HG03571 (cell line): Measurements from ENCODE around the gene CIBAR2.
A peak's percentile ranks its signal among the peaks of the same experiment; 100 is the strongest.

Source experiments
- ATAC-seq: cut with Tn5 transposase; IDR thresholded peaks from one replicate; pipeline ENCODE4 v1.9.1; 2021; ENCODE audit not compliant: unreplicated experiment

CIBAR2 gene

DNA sequence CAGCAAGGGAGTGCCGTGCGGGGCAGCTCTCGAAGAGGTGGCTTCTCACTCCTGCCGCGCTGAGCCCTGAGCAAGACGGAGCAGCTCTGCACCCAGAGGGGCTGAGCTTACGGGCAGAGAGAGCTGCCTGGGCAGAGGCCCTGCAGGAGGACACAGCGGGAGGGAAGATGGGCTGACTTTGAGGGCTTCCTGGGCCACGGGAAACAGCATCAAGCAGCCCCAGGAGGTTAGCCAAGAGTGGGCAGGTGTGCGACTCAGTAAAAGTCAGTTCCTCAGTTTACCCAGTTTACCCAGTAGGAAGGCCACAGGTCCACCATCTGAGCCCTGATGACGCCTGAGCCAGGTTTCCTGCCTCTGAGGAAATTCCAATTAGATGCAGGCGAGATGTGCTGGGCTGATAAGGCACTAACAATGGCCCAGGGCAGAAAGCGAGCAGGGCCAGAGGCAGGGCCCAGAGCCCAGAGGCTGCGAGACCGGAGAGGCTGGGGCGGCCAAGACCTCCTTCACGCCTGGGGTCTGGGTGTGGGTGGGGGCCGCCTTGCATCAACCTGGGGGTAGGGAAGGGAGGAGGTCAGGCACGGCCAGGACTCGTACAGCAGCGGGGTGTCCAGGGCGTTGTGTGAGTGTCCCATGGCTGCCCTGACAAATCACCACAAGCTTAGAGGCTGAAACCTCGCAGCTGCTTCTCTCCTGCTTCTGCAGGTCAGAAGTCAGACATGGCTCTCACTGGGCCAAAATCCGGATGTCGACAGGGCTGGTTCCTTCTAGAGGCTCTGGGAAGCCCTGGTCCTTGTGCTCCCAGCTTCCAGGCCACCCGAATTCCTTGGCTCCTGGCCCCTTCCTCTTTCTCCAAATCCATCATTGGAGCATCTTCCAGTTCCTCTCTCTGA, 32.0 kb upstream of the CIBAR2 start:
- no peak for ATAC-seq

DNA sequence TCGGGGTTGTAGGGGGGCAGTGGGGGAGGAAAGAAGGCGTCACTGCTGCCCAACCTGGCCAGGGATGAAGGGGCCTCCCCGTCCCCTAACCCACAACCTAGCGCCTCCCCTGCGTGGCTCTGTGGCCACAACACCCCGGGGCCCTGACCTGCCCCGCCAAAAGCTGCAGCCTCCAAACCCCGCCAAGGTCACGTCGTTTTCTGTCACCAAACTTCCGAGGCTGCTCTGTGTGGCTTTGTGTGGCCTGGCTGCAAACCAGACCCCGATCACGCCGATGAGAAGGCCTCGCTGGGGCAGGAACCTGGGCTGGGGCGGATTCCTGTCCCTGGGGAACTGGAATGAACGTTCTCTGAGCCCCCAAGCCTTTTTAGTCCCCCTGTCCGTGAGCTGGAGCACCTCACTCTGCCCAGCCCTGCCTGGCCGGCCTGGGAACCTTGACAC, 30.5 kb upstream of the CIBAR2 start:
- ATAC-seq = no peak

DNA sequence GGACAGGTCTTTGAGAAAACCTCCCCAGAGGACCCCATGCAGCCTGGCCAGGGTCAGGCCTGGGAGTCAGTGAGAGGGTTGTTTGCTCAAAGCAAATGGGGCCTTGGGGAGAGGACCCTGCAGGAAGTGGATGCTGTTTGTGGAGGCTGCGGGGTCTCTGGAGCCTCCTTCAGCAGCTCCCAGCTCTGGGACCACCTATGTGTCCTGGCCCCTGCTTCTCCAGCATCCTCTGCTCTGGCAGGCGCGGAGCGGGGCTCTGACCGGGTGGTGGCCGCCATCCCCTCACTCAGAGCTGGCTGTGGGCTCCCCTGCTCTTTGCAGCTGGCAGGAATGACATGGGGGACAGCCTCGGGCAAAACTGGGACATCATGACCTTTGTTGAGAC, 29.8 kb upstream of the CIBAR2 start:
- no peak for ATAC-seq

DNA sequence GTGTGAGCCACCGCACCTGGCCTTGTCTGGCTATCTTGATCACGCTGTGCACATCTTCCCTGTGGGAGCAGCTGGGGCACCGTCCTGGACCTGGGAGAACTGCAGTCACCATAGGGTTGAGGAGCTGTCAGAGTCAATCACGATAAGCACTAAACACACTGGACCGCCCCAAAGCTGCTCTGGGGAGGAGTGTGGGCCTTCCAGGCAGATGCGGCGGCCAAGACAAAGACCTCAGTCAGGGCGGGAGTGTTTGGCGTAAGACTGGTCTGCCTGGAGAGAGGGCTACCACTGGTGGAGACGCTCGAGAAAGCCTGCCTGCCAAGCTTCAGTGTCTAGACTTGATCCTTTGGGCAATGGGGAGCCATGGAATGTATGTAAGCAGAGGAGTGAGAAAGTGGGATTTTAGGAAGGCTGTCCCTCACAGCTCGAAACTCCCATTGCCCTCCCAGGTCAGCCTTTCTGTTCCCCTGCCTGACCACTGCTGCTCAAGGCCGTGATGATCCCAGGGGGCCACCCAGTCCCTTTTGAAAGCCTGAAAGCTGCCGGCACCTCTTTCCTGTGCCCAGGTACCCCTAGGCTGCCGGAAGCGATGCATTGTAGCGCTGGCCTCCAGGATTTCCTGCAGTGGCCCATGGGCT, 29.3 kb upstream of the CIBAR2 start:
- ATAC-seq = no peak

DNA sequence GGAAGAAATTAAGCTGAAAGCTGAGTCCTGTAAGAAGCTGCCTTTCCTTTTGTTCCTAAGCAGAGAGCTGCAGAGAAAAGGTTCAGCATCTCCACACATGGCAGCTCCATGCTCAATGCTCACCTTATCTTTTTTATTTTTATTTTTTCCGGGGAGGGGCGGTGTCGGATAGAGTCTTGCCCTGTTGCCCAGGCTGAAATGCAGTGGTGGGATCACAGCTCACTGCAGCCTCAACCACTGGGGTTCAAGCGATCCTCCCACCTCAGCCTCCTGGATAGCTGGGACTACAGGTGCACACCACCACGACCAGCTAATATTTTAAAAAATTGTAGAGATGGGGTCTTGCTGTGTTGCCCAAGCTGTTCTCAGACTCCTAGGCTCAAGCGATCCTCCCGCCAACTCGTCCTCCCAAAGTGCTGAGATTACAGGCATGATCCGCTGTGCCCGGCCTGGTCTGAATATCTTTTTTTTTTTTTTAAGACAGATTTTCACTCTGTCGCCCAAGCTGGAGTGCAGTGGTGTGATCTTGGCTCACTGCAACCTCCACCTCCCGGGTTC, 28.3 kb upstream of the CIBAR2 start:
- ATAC-seq = no peak

DNA sequence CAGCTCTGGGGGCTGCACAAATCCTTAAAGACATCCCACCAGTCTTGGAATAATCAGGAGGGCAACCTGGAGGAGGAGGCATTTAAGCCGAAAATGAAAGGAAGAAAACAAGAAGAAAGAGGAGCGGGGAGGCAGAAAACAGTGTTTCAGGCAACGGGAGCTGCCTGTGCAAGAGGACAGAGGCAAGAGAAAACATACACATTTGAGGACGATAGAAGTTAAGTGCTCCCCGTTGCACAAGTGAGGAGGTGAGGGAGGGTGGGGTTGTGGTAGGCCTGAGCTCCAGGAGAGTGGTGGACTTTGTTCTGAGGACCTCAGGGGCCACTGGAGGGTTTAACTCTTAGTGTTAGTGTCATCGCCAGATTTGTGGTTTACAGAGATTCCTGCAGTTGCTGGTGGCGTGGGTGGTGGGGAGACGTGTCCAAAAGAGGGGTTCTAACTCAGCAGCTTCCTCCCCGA, 27.6 kb upstream of the CIBAR2 start:
- no peak for ATAC-seq

DNA sequence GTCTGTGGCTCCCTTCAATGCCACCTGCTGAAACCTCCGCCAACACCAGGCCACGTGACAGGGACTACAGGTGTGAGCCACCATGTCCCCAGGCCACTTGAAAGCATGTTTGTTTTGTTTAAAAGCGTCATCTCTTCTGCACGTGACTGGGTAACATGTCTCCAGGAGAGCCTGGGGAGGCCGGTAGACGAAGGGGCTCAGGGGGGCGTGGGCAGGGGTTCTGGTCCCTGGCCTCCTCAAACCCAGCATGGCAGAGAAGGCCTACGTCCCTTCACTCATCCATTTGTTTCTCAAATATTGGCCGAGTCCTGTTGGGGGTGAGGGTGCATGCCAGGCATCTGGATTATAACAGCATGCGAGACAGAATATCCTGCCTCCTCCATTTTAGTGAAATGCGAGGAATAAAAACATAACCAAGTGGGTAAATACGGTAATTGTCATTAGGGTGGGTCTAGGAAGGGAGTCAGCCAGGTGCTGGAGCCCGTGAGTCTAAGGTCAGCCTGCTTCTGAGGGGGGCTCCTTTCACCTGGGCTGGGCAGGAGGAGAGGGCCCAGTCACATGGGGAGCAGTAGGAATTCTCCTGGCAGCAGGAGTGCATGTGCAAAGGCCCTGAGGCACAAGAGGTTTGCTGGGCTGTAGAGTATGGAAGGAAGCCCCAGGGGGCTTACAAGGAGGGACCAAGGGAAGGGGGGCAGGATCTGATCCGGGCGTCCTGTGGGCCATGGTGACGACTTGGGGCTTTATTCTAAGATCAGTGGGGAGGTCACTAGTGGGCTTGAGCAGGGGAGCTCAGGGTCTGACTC, 26.8 kb upstream of the CIBAR2 start:
- ATAC-seq = no peak

DNA sequence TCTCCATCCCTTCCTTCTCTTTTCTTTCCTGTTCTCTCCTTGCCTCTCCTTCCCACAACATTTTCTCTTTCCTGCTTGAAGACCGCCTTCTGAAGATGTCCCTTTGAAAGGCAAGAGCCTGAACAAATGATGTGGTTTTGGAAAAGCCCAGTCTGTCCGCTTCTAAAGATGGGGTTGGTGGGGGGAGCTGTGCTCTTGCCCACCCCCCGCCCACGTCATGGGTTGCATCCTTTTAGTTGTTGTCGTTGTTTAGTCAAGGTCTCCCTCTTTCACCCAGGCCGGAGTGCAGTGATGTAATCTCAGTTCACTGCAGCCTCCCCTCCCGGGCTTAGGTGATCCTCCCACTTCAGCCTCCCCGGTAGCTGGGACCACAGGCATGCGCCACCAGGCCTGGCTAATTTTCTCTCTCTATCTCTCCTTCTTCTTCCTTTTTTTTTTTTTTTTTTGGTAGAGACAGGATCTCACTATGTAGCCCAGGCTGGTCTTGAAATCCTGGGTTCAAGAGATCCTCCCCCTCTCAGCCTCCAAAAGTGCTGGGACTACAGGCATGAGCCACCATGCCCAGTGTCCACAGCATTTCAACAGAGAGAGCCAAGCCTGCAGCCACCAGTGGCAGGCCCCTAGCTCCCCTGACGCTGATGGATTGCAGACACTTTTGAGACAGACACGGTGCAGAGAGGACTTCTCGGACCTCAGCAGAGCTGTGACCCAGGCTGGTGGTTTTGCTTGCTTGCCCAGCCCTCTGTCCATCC, 26.0 kb upstream of the CIBAR2 start:
- no peak for ATAC-seq

DNA sequence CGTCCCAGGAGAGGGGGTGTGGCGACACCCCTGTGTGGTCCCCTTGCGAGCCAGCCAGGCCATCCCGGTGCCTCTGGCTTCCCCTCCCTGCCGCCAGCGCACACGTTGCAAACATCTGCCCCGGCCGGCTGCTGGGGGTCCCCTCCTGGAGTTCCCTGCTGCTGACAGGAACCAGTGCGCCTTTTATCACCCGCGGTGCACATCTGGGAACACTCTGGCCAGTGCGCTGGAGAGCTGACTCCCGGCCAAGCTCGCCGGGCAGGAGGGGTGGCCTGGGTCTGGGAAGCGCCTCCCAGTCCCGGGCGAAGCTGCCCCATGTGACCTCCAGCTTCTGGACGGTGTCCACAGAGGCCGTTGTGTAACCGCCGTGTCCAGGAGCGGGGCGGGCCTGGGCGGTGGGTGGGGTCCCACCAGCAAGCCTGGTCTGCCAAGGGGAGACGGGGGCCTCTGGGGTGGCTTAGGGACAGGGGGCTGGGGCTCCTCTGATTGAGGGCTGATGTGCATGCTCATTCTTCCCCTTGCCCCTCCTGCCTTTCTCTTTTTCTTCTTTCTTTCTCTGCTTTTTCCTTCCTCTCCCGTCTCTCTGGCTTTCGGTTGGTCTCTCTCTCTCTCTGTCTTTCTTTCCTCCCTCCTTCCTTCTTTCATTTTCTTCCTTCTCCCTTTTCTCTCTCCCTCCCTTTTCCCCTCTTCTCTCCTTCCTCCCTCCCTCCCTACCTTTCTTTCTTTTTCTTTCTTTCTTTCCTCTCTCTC, 25.2 kb upstream of the CIBAR2 start:
- no peak for ATAC-seq

DNA sequence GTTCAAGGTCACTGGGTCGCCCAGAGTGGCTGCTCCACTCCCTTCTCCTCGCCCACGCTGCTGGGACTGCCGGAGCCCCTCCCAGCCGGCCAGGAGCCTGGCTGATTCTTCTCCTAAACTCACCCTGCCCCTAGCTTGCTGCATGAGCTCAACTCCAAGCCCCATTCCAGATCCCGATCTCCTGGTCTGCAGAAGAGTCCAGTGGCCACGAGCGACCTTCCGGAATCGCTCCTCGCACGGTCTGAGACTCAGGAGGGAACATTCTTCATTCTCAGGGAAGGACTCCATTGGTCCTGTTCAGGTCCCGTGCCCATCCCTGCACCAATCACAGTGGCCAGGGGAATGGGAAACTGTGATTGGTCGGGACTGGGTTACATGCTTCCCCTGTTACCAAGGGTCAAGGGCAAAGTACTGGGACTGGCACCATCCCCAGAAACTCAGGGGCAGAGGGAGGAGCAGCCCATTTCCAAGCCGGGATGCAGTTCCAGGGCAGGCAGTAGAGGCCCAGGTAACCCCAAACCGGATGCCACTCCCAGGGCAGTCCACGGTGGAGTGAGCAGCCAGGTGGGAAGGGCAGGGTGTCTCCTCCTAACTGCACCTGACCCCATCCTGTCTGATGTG, 24.5 kb upstream of the CIBAR2 start:
- ATAC-seq = no peak

DNA sequence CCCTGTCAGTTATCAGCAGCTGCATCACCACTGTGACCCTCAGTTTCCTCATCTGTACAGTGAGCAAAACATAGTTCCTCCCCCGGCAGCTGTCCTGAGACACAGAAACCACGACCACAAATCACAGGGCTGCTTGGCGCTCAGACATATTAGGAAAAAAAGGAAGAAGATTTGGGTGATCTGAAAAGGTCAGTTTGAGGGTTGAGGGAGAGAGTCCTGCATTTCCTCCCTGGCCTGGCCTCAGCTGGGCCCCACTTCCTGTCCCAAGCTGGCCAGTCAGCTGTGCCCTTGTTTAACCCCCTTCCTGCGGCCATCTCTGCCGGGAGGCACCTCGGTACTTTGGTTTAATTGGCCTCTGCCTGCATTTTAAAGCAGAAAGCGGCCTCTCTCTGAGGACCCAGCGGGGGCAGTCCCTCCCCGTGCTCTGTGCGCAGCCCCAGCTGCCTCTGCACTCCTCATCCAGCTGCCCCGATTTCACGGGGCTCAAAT, 24.0 kb upstream of the CIBAR2 start:
- ATAC-seq = peak; percentile 55

DNA sequence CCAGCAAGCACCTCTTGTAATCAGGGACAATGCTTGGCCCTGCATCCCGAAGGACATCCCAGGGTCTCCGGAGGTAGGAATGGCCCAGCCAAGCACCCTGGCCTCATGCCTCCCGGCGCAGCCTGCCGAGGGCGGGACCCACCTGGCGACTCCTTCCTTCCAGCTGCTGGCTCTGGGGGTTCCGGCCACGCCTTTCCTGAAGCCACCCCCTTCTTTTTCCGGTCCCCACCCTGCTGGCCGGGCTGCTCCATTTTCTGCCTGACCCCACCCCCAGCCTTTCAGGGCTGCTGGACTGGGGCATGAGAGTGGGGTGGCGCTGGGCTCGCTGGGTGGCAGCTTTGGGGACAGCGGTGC, 22.5 kb upstream of the CIBAR2 start:
- no peak for ATAC-seq

DNA sequence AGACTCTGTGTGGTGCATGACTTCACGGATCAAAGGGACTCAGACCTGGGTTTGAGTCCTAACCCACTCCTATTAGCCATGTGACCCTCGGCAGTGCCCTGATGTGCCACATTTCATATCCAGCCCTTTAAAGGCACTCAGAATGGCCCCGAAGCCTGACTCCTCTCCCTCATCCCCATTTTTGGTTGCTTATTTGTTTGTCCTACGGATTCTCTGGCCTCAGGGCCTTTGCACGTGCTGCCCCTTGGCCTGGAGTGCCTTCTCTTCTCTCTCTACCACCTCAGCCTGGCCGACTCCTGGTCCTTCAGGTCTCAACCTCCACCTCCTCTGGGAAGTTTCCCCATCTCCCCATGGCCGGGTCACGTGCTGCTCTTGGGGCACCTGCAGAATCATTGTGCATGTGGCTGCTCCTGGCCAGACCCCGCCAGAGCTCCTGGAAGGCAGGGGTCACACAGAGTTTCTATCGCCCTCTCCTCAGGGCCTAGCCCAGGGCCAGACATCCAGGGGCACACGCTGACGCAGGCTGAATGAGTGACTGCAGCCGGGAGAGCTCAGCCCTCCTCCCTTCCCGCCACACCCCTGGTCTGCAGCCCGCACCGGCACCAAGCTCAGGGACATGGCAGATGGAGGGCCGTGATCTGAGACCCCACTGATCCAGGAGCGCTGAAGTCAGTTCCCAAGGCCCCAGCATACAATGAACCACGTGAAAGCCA, 22.0 kb upstream of the CIBAR2 start:
- ATAC-seq = no peak

DNA sequence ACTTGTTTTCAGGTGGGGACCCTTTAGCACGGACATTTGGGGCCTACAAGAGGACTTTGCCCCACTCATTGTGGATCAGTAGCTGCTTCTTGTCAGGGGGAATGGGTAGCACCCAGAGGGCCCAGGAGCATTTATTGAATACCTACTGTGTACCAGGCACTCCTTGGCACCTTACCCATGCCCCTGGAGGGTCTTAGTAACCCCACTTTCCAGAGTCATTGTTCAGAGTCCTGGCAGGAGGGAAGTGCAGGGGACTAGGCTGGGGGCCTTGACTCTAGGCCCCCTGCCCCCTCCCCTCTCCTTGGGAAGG, 21.0 kb upstream of the CIBAR2 start:
- no peak for ATAC-seq

DNA sequence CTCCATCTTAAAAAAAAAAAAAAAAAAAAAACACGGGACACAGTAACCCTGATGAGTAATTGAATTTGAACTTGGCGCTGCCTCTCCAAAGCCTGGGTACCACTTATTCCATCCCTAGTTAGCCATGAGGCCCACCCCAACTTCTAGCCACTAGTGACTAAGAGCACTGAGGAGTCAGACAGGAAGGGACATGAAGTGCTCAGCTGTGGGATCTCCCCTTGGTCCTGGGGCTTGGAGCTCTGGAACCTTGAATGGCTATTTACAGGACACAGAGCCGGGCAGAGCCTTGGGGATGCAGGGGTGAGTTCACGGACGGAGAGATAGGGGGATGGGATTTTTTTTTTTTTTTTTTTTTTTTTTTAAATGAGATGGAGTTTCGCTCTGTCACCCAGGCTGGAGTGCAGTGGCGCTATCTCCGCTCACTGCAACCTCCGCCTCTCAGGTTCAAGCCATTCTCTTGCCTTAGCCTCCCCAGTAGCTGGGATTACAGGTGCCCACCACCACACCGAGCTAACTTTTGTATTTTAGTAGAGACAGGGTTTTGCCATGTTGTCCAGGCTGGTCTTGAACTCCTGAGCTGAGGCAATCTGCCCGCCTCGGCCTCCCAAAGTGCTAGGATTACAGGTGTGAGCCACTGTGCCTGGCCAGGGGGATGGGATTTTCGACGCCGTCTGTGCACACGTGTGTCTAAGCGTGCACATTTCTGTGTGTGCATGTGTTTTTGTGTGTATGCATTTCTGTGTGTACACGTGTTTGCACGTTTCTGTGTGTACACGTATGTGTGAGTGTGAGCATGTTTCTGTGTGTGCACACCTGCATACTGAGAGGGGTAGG, 20.4 kb upstream of the CIBAR2 start:
- ATAC-seq = no peak

DNA sequence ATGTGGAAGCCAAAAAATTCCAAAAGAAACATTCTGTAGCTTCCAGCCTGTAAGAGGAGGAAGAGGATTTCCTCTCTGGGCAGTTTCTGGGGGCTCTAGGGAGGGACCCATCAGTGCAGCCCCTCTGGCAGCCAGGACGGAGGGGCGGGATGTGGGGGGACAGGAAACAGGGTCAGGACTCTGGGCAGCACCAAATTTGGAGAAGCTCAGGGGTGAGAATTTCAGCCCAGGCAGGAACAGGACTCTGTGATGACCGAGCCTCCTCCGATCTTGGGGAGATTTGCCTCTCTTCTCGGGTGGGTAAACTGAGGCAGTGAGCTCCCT, 18.4 kb upstream of the CIBAR2 start:
- no peak for ATAC-seq

DNA sequence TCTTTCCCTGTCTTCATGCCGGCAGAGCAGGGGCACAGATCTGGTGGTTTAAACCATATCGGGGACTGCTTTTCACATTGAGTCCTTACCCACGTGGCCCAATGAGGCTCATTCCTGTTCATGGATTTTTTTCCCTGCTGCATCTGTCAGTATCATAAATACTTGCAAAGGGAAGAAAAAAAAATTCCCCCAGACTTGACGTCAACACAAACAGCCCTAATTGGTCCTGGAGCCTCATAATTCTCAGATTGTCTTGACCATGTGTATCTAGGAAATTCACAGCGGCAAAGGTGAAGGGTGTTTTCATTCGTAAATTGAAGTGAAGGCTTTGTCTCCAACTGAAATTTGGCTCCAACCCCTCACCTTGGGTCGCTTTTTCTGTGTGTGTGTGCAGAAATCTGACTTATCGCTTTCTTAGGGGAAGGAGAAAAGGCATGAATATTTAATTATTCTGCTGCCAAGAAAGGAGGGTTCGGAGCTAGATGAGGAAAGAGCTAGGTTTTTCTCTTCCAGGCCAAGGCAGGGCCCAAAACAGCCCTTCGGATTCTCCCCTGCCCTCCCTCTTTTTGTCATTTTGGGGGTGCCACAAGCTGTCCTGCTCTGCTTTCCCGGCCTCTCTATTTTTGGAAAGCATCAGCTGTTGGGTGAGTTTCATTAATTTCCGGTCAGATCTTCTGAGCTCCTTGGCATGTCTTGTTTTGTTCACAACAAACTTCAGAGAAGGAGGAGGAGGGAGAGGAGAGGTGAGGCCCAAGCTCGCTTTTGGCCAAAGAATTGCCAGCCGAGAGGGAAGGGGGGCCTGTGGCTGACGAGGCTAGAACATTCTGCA, 17.8 kb upstream of the CIBAR2 start:
- ATAC-seq = no peak
